H9 (cell line): ENCODE data around the gene CD84. TPM values are rescaled to one million over a fixed set of nuclear protein-coding genes. Genes with fewer than 3 reads are reported as not detected.

Experiments
- DNase-seq: peaks from one replicate; pipeline ENCODE4 v3.0.0-alpha.2; 2017
- H2AFZ ChIP-seq: one replicate; pipeline ENCODE4 v1.6.1; 2013; ENCODE audit warnings: mild to moderate bottlenecking, low read length, control low read depth, moderate library complexity
- H2AK5ac ChIP-seq: 2 replicates; pipeline ENCODE4 v1.6.1; 2013; ENCODE audit warnings: low read length, control low read depth, mixed read lengths; ENCODE audit not compliant: insufficient read length
- H2BK120ac ChIP-seq: one replicate; pipeline ENCODE4 v1.6.1; 2013; ENCODE audit warnings: low read depth, mild to moderate bottlenecking, low read length, control low read depth, inconsistent platforms; ENCODE audit not compliant: poor library complexity, severe bottlenecking
- H2BK12ac ChIP-seq: 2 replicates; pipeline ENCODE4 v1.6.1; 2013; ENCODE audit warnings: low read length, control low read depth, mixed read lengths, low read depth; ENCODE audit not compliant: insufficient read length
- H2BK15ac ChIP-seq: 2 replicates; pipeline ENCODE4 v1.6.1; 2013; ENCODE audit warnings: low read depth, low read length, control low read depth
- H2BK20ac ChIP-seq: one replicate; pipeline ENCODE4 v1.6.1; 2013; ENCODE audit warnings: low read depth, mild to moderate bottlenecking, low read length, control low read depth, inconsistent platforms; ENCODE audit not compliant: poor library complexity, severe bottlenecking
- H2BK5ac ChIP-seq: 2 replicates; pipeline ENCODE4 v1.6.1; 2013; ENCODE audit warnings: low read length, control low read depth, mixed read lengths; ENCODE audit not compliant: insufficient read length
- H3K14ac ChIP-seq: 2 replicates; pipeline ENCODE4 v1.6.1; 2013; ENCODE audit warnings: low read length, control low read depth; ENCODE audit not compliant: insufficient read depth
- H3K18ac ChIP-seq: 2 replicates; pipeline ENCODE4 v1.6.1; 2013; ENCODE audit warnings: low read depth, mild to moderate bottlenecking, mixed read lengths, low read length, control low read depth; ENCODE audit not compliant: insufficient read length
- H3K23ac ChIP-seq: 2 replicates; pipeline ENCODE4 v1.6.1; 2013; ENCODE audit warnings: low read length, control low read depth, mixed read lengths, low read depth; ENCODE audit not compliant: insufficient read length
- H3K23me2 ChIP-seq: 2 replicates; pipeline ENCODE4 v1.6.1; 2013; ENCODE audit warnings: low read depth, mild to moderate bottlenecking, mixed read lengths, low read length, control low read depth; ENCODE audit not compliant: insufficient read length, poor library complexity, severe bottlenecking
- H3K27ac ChIP-seq: 2 replicates; pipeline ENCODE4 v1.5.1; 2013; ENCODE audit warnings: low read length, control low read depth, mixed read lengths, low read depth; ENCODE audit not compliant: insufficient read length
- H3K27me3 ChIP-seq: 2 replicates; pipeline ENCODE4 v1.6.1; 2013; ENCODE audit warnings: low read length, control low read depth, inconsistent platforms; ENCODE audit not compliant: insufficient read depth
- H3K4ac ChIP-seq: 2 replicates; pipeline ENCODE4 v1.6.1; 2013; ENCODE audit warnings: low read depth, mild to moderate bottlenecking, control low read depth, inconsistent platforms, low read length, moderate library complexity
- H3K4me1 ChIP-seq: 2 replicates; pipeline ENCODE4 v1.6.1; 2013; ENCODE audit warnings: low read length, control low read depth, inconsistent platforms; ENCODE audit not compliant: insufficient read depth
- H3K4me2 ChIP-seq: 2 replicates; pipeline ENCODE4 v1.6.1; 2013; ENCODE audit warnings: low read length, control low read depth, mixed read lengths; ENCODE audit not compliant: insufficient read length, insufficient read depth
- H3K56ac ChIP-seq: 2 replicates; pipeline ENCODE4 v1.6.1; 2013; ENCODE audit warnings: low read depth, mild to moderate bottlenecking, mixed read lengths, low read length, control low read depth; ENCODE audit not compliant: insufficient read length
- H3K79me1 ChIP-seq: 2 replicates; pipeline ENCODE4 v1.6.1; 2013; ENCODE audit warnings: low read depth, mild to moderate bottlenecking, moderate library complexity, low read length, control low read depth, inconsistent platforms; ENCODE audit not compliant: insufficient read depth, poor library complexity, severe bottlenecking
- H3K79me2 ChIP-seq: 2 replicates; pipeline ENCODE4 v1.6.1; 2013; ENCODE audit warnings: low read length, control low read depth, inconsistent platforms; ENCODE audit not compliant: insufficient read depth
- H3K9ac ChIP-seq: 2 replicates; pipeline ENCODE4 v1.6.1; 2013; ENCODE audit warnings: low read length, control low read depth, mixed read lengths; ENCODE audit not compliant: insufficient read length; ENCODE audit errors: extremely low read depth
- H3K9me3 ChIP-seq: one replicate; pipeline ENCODE4 v1.6.1; 2013; ENCODE audit warnings: low read depth, low read length, inconsistent platforms; ENCODE audit not compliant: control insufficient read depth
- H3T11ph ChIP-seq: one replicate; pipeline ENCODE4 v1.6.1; 2013; ENCODE audit warnings: mild to moderate bottlenecking, low read length, control low read depth, inconsistent platforms
- H4K20me1 ChIP-seq: one replicate; pipeline ENCODE4 v1.6.1; 2013; ENCODE audit not compliant: control insufficient read depth, insufficient read length, insufficient read depth
- H4K5ac ChIP-seq: 2 replicates; pipeline ENCODE4 v1.6.1; 2013; ENCODE audit warnings: low read depth, mild to moderate bottlenecking, mixed read lengths, low read length, control low read depth; ENCODE audit not compliant: insufficient read length
- H4K8ac ChIP-seq: replicated peaks from 2 replicates; pipeline ENCODE4 v1.6.1; 2013; ENCODE audit warnings: low read length, control low read depth, mixed read lengths, low read depth; ENCODE audit not compliant: insufficient read length
- H4K91ac ChIP-seq: 2 replicates; pipeline ENCODE4 v1.6.1; 2013; ENCODE audit warnings: low read depth, mild to moderate bottlenecking, moderate library complexity, mixed read lengths, low read length, control low read depth; ENCODE audit not compliant: insufficient read length
- H3K27ac Mint-ChIP-seq, 3 experiments: 2 replicates in 2 of 3; 3 replicates in 1 of 3; pipeline ENCODE4 v1.8.0; 2020 to 2021; ENCODE audit warnings: mixed read lengths in 3 of 3, mild to moderate bottlenecking in 1 of 3, moderate library complexity in 1 of 3
- H3K27me3 Mint-ChIP-seq: 2 replicates; pipeline ENCODE4 v1.8.0; 2021; ENCODE audit warnings: low read depth, mild to moderate bottlenecking, moderate library complexity, mixed read lengths
- H3K36me3 Mint-ChIP-seq, 3 experiments: 2 replicates in 2 of 3; 3 replicates in 1 of 3; pipeline ENCODE4 v1.8.0; 2020 to 2021; ENCODE audit warnings: low read depth in 3 of 3, mixed read lengths in 3 of 3; ENCODE audit not compliant: insufficient read depth in 1 of 3
- H3K4me1 Mint-ChIP-seq, 2 experiments: 2 replicates each; pipeline ENCODE4 v1.8.0; 2020; ENCODE audit warnings: mixed read lengths in 2 of 2
- H3K4me3 Mint-ChIP-seq, 2 experiments: 2 replicates in 1 of 2; 3 replicates in 1 of 2; pipeline ENCODE4 v1.8.0; 2020 to 2021; ENCODE audit warnings: mild to moderate bottlenecking in 2 of 2, mixed read lengths in 2 of 2, moderate library complexity in 1 of 2
- H3K9me3 Mint-ChIP-seq, 2 experiments: 2 replicates in 1 of 2; 3 replicates in 1 of 2; pipeline ENCODE4 v1.8.0; 2020; ENCODE audit warnings: mild to moderate bottlenecking in 2 of 2, mixed read lengths in 2 of 2, moderate library complexity in 1 of 2
- WGBS: extraction: QIAGEN DNeasy Blood & Tissue Kit; methylation state at CpG from one replicate; pipeline ENCODE4 v1.1.7; 2013; ENCODE audit warnings: missing lambda C conversion rate, low lambda C conversion rate, mixed read lengths; ENCODE audit not compliant: insufficient read length; ENCODE audit errors: extremely low coverage; 5-methylcytosine and 5-hydroxymethylcytosine counted together
- total RNA-seq: library from RNA; stranded (reverse); gene quantifications from 2 replicates; pipeline ENCODE4 v1.2.1, GENCODE V29; 2021
- TF ChIP-seq, protein P1 (sequence below): fragments of 200-600 bp; sonication (generic); conservative IDR thresholded peaks from 3 replicates; pipeline ENCODE4 v1.8.0; 2021; ENCODE audit warnings: antibody characterized with exemption, mild to moderate bottlenecking

The CD84 gene
- total RNA-seq, 1 experiment from 2014 or later, result not detected

GRCh38 chr1:160625321-160625720 lies 46.0 kb upstream of the CD84 start:
- Histone ChIP-seq H3T11ph (no peak overlapping the region), H3K9me3 (no peaks in the 10 kb centered on the region), H3K4ac (no peak overlapping the region), H3K23me2 (no peaks in the 10 kb centered on the region), H3K79me2 (no peaks in the 10 kb centered on the region), H3K56ac (no peak overlapping the region), H4K91ac (no peak overlapping the region), H3K18ac (no peak overlapping the region), H2BK5ac (no peak overlapping the region), H2BK12ac (no peak overlapping the region), H3K23ac (no peak overlapping the region), H3K9ac (no peak overlapping the region), H3K27me3 (no peaks in the 10 kb centered on the region), H4K20me1 (no peaks in the 10 kb centered on the region), H2BK15ac (no peak overlapping the region), H2AFZ (no peak overlapping the region), H4K5ac (no peak overlapping the region), H3K4me1 (no peaks in the 10 kb centered on the region), H2AK5ac (no peak overlapping the region), H2BK20ac (no peak overlapping the region), H2BK120ac (no peak overlapping the region), H3K4me2 (no peak overlapping the region), H3K14ac (no peak overlapping the region), H4K8ac (no peak overlapping the region), H3K79me1 (no peaks in the 10 kb centered on the region), H3K27ac (no peak overlapping the region)
- Mint-ChIP-seq H3K27ac (no peak overlapping the region), H3K4me1 (0 out of 4 replicates have a peak, but pooled peaks cover 0 to 4% of the 10 kb centered on the region in 2 experiments), H3K27me3 (no peaks in the 10 kb centered on the region), H3K4me3 (no peak overlapping the region), H3K36me3 (no peaks in the 10 kb centered on the region), H3K9me3 (no peaks in the 10 kb centered on the region)
- DNase-seq, result no peak
- TF ChIP-seq, protein P1, sequence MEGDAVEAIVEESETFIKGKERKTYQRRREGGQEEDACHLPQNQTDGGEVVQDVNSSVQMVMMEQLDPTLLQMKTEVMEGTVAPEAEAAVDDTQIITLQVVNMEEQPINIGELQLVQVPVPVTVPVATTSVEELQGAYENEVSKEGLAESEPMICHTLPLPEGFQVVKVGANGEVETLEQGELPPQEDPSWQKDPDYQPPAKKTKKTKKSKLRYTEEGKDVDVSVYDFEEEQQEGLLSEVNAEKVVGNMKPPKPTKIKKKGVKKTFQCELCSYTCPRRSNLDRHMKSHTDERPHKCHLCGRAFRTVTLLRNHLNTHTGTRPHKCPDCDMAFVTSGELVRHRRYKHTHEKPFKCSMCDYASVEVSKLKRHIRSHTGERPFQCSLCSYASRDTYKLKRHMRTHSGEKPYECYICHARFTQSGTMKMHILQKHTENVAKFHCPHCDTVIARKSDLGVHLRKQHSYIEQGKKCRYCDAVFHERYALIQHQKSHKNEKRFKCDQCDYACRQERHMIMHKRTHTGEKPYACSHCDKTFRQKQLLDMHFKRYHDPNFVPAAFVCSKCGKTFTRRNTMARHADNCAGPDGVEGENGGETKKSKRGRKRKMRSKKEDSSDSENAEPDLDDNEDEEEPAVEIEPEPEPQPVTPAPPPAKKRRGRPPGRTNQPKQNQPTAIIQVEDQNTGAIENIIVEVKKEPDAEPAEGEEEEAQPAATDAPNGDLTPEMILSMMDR, result no peak
- no CpG with 5 or more reads among the region's 1 CpG for WGBS
